ENCODE measurements around the gene DOCK1.

Gene DOCK1

DNA sequence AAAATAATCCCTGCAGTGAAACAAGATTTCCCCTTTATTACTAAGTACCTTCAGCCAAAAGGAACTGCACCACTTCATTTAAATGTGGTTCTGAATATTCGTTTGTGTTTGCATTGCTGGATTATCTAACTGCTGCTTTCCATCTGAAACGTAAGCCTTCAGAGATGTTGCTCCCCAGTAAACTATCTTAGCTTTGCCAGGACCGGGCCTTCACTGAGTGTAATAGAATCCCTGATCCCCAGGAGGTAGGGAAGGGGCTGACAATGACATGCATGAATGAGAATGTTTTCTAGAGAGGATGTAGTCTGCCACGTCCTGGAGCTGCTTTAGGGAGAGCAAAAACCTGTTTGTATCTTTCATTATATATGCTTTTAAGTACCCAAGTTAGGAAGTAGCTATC, 310.6 kb downstream of the DOCK1 start:
- Histone ChIP-seq H3K4me3 (ENCODE audit: low read length) (no peak overlapping the region), H3K9me3 (ENCODE audit: insufficient read depth, low read depth, low read length) (peaks cover 2% of the 10 kb centered on the region; the same call in 1 of the 2 replicates), H3K27me3 (ENCODE audit: insufficient read depth, low read length) (no peaks in the 10 kb centered on the region), H3K27ac (ENCODE audit: low read length) (no peak overlapping the region), H3K9ac (ENCODE audit: low read depth, low read length) (no peak overlapping the region), H3K4me1 (ENCODE audit: insufficient read depth, low read length) (peaks cover 23% of the 10 kb centered on the region), H3K36me3 (ENCODE audit: insufficient read depth, low read depth, low read length) (no peaks in the 10 kb centered on the region)

DNA sequence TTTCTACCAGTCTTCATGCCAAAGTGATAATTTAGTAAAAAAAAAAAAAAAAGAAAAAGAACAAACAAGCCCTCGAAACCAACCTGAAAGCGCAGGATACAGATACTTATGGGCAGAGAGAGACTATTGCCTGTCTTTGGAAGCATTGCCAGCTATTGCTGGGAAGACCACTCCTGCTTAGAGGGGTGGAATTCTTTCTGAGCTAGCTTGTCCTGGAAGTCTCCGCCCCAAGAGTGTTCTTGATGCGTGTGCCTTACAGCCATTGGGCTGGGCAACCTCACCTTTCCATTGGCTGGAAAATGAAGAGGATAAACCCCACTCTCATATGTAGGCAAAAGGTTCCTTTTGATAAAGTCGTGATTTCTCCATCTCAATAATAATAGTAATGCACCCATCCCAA, 311.0 kb downstream of the DOCK1 start:
- Histone ChIP-seq H3K36me3 (ENCODE audit: insufficient read depth, low read depth, low read length) (no peaks in the 10 kb centered on the region), H3K27ac (ENCODE audit: low read length) (no peak overlapping the region), H3K9me3 (ENCODE audit: insufficient read depth, low read depth, low read length) (peaks cover 2% of the 10 kb centered on the region; the same call in 1 of the 2 replicates), H3K4me1 (ENCODE audit: insufficient read depth, low read length) (peaks cover 23% of the 10 kb centered on the region), H3K9ac (ENCODE audit: low read depth, low read length) (no peak overlapping the region), H3K27me3 (ENCODE audit: insufficient read depth, low read length) (no peaks in the 10 kb centered on the region), H3K4me3 (ENCODE audit: low read length) (no peak overlapping the region)

DNA sequence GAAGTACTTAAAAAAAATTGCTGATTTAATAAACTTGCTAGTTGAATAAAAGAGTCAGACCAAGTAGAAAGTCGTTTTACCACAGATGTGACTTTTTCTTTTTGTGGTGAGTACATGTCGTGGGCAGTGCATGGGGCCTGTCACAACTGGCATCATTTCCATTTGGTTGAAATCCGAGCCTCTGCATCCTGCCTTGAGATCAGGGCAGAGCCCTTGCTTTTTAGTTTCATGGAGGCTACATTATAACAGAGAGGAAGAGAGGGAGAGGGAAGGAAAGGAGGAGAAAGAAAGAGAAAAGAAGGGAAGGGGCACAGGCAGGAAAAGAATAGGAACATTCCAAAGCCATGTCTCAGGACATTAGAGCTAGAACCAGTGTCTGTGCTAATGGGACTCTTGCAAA, 311.6 kb downstream of the DOCK1 start:
- Histone ChIP-seq H3K4me1 (ENCODE audit: insufficient read depth, low read length) (peaks cover 23% of the 10 kb centered on the region), H3K9me3 (ENCODE audit: insufficient read depth, low read depth, low read length) (peaks cover 2% of the 10 kb centered on the region; the same call in 1 of the 2 replicates), H3K4me3 (ENCODE audit: low read length) (no peak overlapping the region), H3K36me3 (ENCODE audit: insufficient read depth, low read depth, low read length) (no peaks in the 10 kb centered on the region), H3K27me3 (ENCODE audit: insufficient read depth, low read length) (no peaks in the 10 kb centered on the region), H3K27ac (ENCODE audit: low read length) (no peak overlapping the region), H3K9ac (ENCODE audit: low read depth, low read length) (peak overlapping the region; percentile 25; the same call in 1 of the 2 replicates)

DNA sequence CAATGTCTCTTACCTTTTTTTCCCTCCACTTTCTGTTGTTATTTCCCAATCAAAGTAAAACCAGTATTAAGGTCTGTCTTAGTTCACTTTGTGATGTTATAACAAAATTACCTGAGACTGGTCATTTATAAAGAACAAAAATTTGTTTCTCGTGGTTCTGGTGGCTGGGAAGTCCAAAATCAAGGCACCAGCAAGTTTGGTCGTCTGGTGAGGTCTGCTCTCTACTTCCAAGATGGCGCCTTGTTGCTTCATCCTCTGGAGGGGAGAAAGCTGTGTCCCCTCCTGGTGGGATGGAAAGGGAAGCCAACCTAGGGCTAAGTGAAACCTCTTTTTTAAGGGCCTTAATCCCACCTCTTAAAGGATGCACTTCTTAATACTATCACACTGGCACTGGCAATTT, 313.4 kb downstream of the DOCK1 start:
- Histone ChIP-seq H3K4me1 (ENCODE audit: insufficient read depth, low read length) (peaks cover 23% of the 10 kb centered on the region), H3K4me3 (ENCODE audit: low read length) (no peak overlapping the region), H3K9ac (ENCODE audit: low read depth, low read length) (no peak overlapping the region), H3K27me3 (ENCODE audit: insufficient read depth, low read length) (no peaks in the 10 kb centered on the region), H3K36me3 (ENCODE audit: insufficient read depth, low read depth, low read length) (no peaks in the 10 kb centered on the region), H3K27ac (ENCODE audit: low read length) (no peak overlapping the region), H3K9me3 (ENCODE audit: insufficient read depth, low read depth, low read length) (peaks cover 2% of the 10 kb centered on the region; the same call in 1 of the 2 replicates)

DNA sequence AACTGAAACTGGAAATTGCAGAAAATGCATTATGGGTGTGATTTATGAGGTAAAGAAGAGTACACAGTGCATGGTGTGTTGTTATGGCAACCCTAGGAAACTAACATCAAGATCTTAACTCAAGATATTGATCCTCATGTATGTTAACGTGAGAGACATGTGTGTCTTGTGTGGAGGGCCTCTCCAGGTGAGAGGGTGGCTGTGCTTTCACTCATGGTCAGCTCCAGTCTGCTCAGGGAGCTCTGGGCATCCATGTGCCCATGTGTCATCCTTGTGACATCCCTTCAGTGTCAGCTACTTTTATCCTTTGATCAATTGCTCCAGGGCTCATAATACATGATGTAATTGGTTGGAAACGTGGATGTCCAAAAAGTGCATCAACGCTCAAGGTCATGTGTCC, 316.1 kb downstream of the DOCK1 start:
- peaks cover 8% of the 10 kb centered on the region; the same call in 1 of the 2 replicates for H3K4me1 ChIP-seq (ENCODE audit: insufficient read depth, low read length)
- H3K27ac ChIP-seq (ENCODE audit: low read length) = no peak overlapping the region
- no peak overlapping the region for H3K4me3 ChIP-seq (ENCODE audit: low read length)
- H3K36me3 ChIP-seq (ENCODE audit: insufficient read depth, low read depth, low read length) = no peaks in the 10 kb centered on the region
- no peaks in the 10 kb centered on the region for H3K27me3 ChIP-seq (ENCODE audit: insufficient read depth, low read length)
- no peak overlapping the region for H3K9ac ChIP-seq (ENCODE audit: low read depth, low read length)
- peaks cover 2% of the 10 kb centered on the region; the same call in 1 of the 2 replicates for H3K9me3 ChIP-seq (ENCODE audit: insufficient read depth, low read depth, low read length)

DNA sequence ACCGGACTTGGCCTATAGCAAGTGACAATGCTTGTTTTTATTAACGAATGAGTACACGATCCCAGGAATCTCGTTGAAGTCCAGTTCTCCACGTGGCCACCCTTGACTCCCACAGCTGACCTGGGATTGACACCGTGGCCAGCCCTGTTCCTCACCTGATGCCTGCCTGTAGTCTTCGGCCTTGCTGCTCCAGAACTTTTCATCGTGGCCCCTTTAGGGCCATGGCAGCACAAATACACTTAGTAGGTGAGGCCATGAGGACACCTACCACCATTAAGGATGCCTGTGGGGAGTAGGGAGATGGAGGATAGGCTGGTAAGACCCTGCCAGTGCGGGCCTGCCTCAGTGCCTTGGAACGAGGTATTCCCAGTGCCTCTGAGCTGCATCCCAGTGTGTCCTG, 321.8 kb downstream of the DOCK1 start:
- H3K4me1 ChIP-seq (ENCODE audit: insufficient read depth, low read length) = no peaks in the 10 kb centered on the region
- H3K27ac ChIP-seq (ENCODE audit: low read length) = no peak overlapping the region
- no peak overlapping the region for H3K9ac ChIP-seq (ENCODE audit: low read depth, low read length)
- no peaks in the 10 kb centered on the region for H3K27me3 ChIP-seq (ENCODE audit: insufficient read depth, low read length)
- H3K36me3 ChIP-seq (ENCODE audit: insufficient read depth, low read depth, low read length) = no peaks in the 10 kb centered on the region
- H3K9me3 ChIP-seq (ENCODE audit: insufficient read depth, low read depth, low read length) = no peaks in the 10 kb centered on the region
- no peak overlapping the region for H3K4me3 ChIP-seq (ENCODE audit: low read length)

DNA sequence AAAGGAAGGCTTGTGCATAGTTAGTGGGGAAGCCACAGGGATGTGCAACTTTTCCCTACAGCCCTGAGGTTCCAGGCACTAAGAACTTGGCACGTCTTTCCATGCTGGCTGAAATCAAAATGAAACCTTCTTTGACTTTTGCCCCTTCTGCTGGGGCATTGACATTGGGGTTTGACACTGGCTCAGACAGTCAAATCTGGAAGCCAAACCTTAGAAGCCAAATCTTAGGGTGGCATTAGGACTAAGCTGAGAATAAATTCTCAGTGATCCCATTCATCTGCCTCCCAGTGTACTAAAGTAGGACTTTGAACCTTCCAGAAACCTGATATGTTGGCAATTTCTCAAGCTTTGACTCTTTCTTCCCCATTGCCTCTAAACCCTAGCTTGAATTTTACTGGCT, 322.4 kb downstream of the DOCK1 start:
- Histone ChIP-seq H3K27ac (ENCODE audit: low read length) (no peak overlapping the region), H3K9ac (ENCODE audit: low read depth, low read length) (no peak overlapping the region), H3K36me3 (ENCODE audit: insufficient read depth, low read depth, low read length) (no peaks in the 10 kb centered on the region), H3K4me1 (ENCODE audit: insufficient read depth, low read length) (no peaks in the 10 kb centered on the region), H3K4me3 (ENCODE audit: low read length) (no peak overlapping the region), H3K9me3 (ENCODE audit: insufficient read depth, low read depth, low read length) (no peaks in the 10 kb centered on the region), H3K27me3 (ENCODE audit: insufficient read depth, low read length) (no peaks in the 10 kb centered on the region)

DNA sequence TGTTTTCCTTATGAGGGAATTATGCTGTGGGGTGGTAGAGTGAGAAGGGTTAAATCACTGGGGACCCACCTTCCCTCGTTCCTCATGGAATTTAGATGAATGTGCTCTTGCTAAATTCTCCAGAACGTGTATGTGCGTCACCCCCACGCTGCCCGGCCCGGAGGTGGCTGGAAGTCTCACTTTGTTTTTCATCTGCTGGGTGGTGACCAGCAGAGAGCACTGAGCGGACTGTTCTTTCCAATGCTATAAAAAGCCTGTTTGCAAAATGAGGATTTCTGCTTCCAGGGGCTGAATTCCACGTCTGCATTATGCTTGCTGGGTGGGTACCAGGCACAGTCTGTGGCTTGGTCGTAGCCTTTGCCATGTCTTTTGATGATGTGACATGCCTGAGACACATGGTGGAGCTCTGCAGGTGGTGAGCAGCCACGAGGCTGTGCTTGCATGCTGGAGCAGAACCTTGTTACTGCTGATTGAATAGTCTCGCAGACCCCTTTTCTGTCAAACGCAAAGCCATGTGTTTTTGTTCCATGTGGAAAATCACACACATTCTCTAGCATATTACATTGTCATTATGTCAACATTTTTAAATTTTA, 323.1 kb downstream of the DOCK1 start:
- H3K9ac ChIP-seq (ENCODE audit: low read depth, low read length) = no peak overlapping the region
- H3K9me3 ChIP-seq (ENCODE audit: insufficient read depth, low read depth, low read length) = no peaks in the 10 kb centered on the region
- H3K27ac ChIP-seq (ENCODE audit: low read length) = no peak overlapping the region
- H3K4me3 ChIP-seq (ENCODE audit: low read length) = no peak overlapping the region
- no peaks in the 10 kb centered on the region for H3K4me1 ChIP-seq (ENCODE audit: insufficient read depth, low read length)
- H3K27me3 ChIP-seq (ENCODE audit: insufficient read depth, low read length) = no peaks in the 10 kb centered on the region
- no peaks in the 10 kb centered on the region for H3K36me3 ChIP-seq (ENCODE audit: insufficient read depth, low read depth, low read length)

DNA sequence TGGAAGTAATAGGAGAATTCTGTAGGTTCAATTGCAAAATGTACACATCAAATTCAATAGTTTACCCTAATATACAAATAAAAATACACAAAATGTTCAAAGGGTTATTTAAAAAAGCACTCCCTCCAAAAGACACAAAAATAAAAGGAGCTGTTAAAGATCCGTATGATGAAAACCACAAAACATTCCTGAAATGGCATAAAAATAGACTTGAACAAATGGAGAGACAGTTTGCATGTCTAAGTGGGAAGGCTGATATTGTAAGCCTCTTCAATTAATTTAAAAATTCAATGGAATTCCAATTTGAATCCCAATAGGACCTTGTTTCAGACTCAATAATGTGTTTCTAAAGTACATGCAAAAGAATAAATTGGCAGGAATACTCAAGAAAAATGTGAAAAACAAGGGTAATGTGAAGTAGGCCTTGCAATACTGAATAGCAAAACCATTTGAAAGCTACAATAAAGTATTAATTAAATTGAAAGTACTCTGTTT, 329.1 kb downstream of the DOCK1 start:
- Histone ChIP-seq H3K27ac (ENCODE audit: low read length) (no peak overlapping the region), H3K4me3 (ENCODE audit: low read length) (no peak overlapping the region), H3K9ac (ENCODE audit: low read depth, low read length) (no peak overlapping the region), H3K9me3 (ENCODE audit: insufficient read depth, low read depth, low read length) (no peaks in the 10 kb centered on the region), H3K27me3 (ENCODE audit: insufficient read depth, low read length) (no peaks in the 10 kb centered on the region), H3K36me3 (ENCODE audit: insufficient read depth, low read depth, low read length) (no peaks in the 10 kb centered on the region), H3K4me1 (ENCODE audit: insufficient read depth, low read length) (0 out of 2 replicates have a peak, but pooled peaks cover 6% of the 10 kb centered on the region)

DNA sequence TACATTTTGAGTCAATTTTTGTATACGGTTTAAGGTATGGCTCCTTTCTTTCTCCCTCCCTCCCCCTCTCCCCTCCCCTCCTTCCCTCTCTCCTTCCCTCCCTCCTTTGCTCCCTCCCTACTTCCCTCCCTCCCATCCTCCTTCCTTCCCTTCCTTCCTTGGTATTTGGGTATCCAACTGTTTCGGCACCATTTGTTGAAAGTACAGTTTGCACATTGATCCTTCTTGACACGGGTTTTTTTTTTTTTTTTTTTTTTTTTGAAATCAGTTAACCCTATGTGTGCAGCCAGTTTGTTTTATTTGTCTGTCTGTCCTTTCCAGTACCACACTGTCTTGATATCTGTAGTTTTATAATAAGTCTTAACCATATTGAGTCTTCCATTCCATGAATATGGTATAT, 331.0 kb downstream of the DOCK1 start:
- Histone ChIP-seq H3K4me1 (ENCODE audit: insufficient read depth, low read length) (0 out of 2 replicates have a peak, but pooled peaks cover 6% of the 10 kb centered on the region), H3K9me3 (ENCODE audit: insufficient read depth, low read depth, low read length) (no peaks in the 10 kb centered on the region), H3K36me3 (ENCODE audit: insufficient read depth, low read depth, low read length) (no peaks in the 10 kb centered on the region), H3K27me3 (ENCODE audit: insufficient read depth, low read length) (no peaks in the 10 kb centered on the region), H3K27ac (ENCODE audit: low read length) (no peak overlapping the region), H3K4me3 (ENCODE audit: low read length) (no peak overlapping the region), H3K9ac (ENCODE audit: low read depth, low read length) (no peak overlapping the region)

DNA sequence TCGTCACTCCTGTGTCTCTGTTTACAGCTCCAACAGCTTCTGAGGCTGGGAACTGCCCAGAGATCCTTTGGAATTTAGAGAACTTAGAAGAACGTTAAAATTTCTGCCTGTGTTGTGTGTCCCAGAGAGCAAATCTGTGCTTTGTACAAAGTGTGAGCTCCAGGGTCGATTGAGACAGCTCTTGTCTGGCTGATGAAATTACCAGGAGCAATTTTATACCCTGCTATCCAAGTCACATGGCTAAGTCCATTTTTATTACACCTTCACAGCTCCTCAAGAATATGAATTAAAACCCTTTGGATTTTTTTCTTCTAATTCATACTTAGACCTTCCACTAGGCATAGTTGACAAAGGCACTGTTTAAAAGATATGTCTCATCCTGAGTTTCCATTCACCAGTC, 337.7 kb downstream of the DOCK1 start:
- H3K4me3 ChIP-seq (ENCODE audit: low read length) = no peak overlapping the region
- H3K4me1 ChIP-seq (ENCODE audit: insufficient read depth, low read length) = no peaks in the 10 kb centered on the region
- H3K27ac ChIP-seq (ENCODE audit: low read length) = no peak overlapping the region
- no peaks in the 10 kb centered on the region for H3K27me3 ChIP-seq (ENCODE audit: insufficient read depth, low read length)
- H3K9ac ChIP-seq (ENCODE audit: low read depth, low read length) = no peak overlapping the region
- H3K9me3 ChIP-seq (ENCODE audit: insufficient read depth, low read depth, low read length) = no peaks in the 10 kb centered on the region
- peaks cover 3% of the 10 kb centered on the region; the same call in 1 of the 2 replicates for H3K36me3 ChIP-seq (ENCODE audit: insufficient read depth, low read depth, low read length)

DNA sequence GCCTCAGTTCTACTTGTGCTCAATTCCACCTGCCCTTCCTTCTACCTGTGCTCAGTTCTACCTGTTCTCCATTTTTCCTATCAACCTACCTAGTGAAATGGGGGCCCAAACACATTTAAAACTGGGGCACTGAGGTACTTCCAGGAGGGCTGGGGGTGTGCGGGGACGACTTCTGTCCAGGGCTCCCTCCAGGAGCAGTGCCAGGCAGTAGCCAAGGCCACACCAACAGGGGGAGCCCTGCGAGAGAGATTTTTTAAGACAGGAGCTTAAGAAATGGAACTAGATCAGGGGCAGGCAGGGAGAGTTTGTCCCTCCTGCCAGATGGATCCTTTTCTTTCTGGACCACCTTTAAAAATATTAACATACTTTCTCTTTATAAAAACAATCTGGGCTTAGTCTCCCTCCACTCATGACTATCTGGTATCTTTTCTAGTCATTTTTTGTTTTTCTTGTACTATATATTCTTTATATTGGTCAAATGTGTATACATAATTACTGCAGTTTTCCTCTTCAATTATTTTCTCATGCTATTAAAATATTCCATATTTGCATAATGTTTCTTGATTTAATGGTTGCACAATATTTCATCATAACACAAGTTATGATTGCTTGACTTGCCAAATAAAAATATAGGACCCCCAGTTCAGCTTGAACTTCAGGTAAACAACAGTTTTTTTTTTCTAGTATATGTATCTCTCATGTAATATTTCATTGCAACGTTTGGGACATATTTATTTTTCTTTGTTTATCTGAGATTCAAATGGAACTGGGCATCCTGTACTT, 338.5 kb downstream of the DOCK1 start:
- H3K4me3 ChIP-seq (ENCODE audit: low read length) = no peak overlapping the region
- H3K9ac ChIP-seq (ENCODE audit: low read depth, low read length) = no peak overlapping the region
- H3K36me3 ChIP-seq (ENCODE audit: insufficient read depth, low read depth, low read length) = peaks cover 11% of the 10 kb centered on the region
- no peaks in the 10 kb centered on the region for H3K27me3 ChIP-seq (ENCODE audit: insufficient read depth, low read length)
- H3K9me3 ChIP-seq (ENCODE audit: insufficient read depth, low read depth, low read length) = no peaks in the 10 kb centered on the region
- no peaks in the 10 kb centered on the region for H3K4me1 ChIP-seq (ENCODE audit: insufficient read depth, low read length)
- no peak overlapping the region for H3K27ac ChIP-seq (ENCODE audit: low read length)

Data from iPS-20b (cell line).